ENCODE results near the gene ORAI3. TPM values are rescaled to one million over a fixed set of nuclear protein-coding genes. Genes with fewer than 3 reads are reported as not detected.

The ORAI3 gene
- total and polyA plus RNA-seq, 2 of the 13 experiments (the other 11 are each of a cell fraction or from before 2014, with no cell fraction given), result 11.4 to 32.0 TPM

DNA sequence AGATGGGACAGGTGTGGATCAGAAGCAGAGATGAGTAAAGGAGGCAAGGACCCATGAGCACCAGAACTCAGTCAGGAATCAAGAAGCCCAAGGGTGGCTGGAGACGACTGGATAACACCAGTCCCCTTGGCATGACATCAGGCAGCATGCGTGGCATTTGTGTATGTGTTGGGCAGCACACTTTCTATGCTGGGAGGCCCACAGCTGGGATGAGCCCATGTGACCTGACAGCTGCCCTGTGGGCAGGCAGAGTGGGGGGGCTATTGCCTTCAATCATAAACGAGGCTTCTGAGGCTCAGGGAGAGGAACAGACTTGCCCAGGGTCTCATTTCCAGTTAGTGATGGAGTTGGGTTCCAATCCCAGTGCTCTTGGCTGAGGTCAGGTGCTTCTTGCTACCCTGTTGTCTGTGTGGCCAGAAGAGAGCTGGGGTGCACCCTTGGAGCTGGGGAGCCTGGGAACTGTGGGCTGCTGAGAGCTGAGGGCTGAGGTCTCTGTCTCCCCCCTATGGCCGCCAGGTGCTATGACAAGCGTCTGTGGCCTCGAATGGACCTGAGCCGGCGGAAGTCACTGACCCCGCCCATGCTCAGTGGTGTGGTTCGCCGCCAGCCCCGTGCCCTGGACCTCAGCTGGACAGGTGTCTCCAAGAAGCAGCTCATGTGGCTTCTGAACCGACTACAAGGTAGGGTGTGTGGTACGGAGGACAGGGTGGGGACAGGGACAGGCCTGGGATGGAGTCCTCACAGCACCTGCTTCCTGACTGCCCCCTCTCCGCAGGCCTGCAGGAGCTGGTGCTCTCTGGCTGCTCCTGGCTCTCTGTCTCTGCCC lies 7.1 kb upstream of the ORAI3 start (continued):
- TF ChIP-seq, protein P1, sequence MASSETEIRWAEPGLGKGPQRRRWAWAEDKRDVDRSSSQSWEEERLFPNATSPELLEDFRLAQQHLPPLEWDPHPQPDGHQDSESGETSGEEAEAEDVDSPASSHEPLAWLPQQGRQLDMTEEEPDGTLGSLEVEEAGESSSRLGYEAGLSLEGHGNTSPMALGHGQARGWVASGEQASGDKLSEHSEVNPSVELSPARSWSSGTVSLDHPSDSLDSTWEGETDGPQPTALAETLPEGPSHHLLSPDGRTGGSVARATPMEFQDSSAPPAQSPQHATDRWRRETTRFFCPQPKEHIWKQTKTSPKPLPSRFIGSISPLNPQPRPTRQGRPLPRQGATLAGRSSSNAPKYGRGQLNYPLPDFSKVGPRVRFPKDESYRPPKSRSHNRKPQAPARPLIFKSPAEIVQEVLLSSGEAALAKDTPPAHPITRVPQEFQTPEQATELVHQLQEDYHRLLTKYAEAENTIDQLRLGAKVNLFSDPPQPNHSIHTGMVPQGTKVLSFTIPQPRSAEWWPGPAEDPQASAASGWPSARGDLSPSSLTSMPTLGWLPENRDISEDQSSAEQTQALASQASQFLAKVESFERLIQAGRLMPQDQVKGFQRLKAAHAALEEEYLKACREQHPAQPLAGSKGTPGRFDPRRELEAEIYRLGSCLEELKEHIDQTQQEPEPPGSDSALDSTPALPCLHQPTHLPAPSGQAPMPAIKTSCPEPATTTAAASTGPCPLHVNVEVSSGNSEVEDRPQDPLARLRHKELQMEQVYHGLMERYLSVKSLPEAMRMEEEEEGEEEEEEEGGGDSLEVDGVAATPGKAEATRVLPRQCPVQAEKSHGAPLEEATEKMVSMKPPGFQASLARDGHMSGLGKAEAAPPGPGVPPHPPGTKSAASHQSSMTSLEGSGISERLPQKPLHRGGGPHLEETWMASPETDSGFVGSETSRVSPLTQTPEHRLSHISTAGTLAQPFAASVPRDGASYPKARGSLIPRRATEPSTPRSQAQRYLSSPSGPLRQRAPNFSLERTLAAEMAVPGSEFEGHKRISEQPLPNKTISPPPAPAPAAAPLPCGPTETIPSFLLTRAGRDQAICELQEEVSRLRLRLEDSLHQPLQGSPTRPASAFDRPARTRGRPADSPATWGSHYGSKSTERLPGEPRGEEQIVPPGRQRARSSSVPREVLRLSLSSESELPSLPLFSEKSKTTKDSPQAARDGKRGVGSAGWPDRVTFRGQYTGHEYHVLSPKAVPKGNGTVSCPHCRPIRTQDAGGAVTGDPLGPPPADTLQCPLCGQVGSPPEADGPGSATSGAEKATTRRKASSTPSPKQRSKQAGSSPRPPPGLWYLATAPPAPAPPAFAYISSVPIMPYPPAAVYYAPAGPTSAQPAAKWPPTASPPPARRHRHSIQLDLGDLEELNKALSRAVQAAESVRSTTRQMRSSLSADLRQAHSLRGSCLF (CRISPR knock-in tag; IDR thresholded peaks at IDR 0.05; ENCODE audit: borderline replicate concordance), result no peak
- TF ChIP-seq, protein P2, sequence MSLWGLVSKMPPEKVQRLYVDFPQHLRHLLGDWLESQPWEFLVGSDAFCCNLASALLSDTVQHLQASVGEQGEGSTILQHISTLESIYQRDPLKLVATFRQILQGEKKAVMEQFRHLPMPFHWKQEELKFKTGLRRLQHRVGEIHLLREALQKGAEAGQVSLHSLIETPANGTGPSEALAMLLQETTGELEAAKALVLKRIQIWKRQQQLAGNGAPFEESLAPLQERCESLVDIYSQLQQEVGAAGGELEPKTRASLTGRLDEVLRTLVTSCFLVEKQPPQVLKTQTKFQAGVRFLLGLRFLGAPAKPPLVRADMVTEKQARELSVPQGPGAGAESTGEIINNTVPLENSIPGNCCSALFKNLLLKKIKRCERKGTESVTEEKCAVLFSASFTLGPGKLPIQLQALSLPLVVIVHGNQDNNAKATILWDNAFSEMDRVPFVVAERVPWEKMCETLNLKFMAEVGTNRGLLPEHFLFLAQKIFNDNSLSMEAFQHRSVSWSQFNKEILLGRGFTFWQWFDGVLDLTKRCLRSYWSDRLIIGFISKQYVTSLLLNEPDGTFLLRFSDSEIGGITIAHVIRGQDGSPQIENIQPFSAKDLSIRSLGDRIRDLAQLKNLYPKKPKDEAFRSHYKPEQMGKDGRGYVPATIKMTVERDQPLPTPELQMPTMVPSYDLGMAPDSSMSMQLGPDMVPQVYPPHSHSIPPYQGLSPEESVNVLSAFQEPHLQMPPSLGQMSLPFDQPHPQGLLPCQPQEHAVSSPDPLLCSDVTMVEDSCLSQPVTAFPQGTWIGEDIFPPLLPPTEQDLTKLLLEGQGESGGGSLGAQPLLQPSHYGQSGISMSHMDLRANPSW (CRISPR knock-in tag; IDR thresholded peaks at IDR 0.05; ENCODE audit: borderline replicate concordance), result no peak
- TF ChIP-seq ERF (CRISPR knock-in tag; IDR thresholded peaks at IDR 0.05) (peak; percentile 66; the same call in 1 of the 2 replicates), FOXO1 (CRISPR knock-in tag; IDR thresholded peaks at IDR 0.05) (no peak; the same call in 1 of the 2 replicates), ZNF546 (CRISPR knock-in tag; conservative IDR thresholded peaks at IDR 0.05) (no peak), ATF1 (CRISPR knock-in tag; IDR thresholded peaks at IDR 0.05) (no peak), DR1 (CRISPR knock-in tag; IDR thresholded peaks at IDR 0.05) (no peak; the same call in 1 of the 2 replicates), ATRX (CRISPR knock-in tag; IDR thresholded peaks at IDR 0.05; ENCODE audit: borderline replicate concordance) (no peak), TEAD2 (CRISPR knock-in tag; IDR thresholded peaks at IDR 0.05) (no peak), NR2F1 (CRISPR knock-in tag; IDR thresholded peaks at IDR 0.05) (no peak), GABPA (IDR thresholded peaks at IDR 0.05; ENCODE audit: low read depth, low read length) (no peak), GABPA (CRISPR knock-in tag; IDR thresholded peaks at IDR 0.05; ENCODE audit: low read depth) (peak; percentile 78)
- TF ChIP-seq, protein P3, sequence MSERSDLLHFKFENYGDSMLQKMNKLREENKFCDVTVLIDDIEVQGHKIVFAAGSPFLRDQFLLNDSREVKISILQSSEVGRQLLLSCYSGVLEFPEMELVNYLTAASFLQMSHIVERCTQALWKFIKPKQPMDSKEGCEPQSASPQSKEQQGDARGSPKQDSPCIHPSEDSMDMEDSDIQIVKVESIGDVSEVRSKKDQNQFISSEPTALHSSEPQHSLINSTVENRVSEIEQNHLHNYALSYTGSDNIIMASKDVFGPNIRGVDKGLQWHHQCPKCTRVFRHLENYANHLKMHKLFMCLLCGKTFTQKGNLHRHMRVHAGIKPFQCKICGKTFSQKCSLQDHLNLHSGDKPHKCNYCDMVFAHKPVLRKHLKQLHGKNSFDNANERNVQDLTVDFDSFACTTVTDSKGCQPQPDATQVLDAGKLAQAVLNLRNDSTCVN (CRISPR knock-in tag; IDR thresholded peaks at IDR 0.05; ENCODE audit: borderline replicate concordance), result no peak
- TF ChIP-seq, protein P4, sequence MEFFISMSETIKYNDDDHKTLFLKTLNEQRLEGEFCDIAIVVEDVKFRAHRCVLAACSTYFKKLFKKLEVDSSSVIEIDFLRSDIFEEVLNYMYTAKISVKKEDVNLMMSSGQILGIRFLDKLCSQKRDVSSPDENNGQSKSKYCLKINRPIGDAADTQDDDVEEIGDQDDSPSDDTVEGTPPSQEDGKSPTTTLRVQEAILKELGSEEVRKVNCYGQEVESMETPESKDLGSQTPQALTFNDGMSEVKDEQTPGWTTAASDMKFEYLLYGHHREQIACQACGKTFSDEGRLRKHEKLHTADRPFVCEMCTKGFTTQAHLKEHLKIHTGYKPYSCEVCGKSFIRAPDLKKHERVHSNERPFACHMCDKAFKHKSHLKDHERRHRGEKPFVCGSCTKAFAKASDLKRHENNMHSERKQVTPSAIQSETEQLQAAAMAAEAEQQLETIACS (CRISPR knock-in tag; IDR thresholded peaks at IDR 0.05), result no peak
- TF ChIP-seq, protein P5, sequence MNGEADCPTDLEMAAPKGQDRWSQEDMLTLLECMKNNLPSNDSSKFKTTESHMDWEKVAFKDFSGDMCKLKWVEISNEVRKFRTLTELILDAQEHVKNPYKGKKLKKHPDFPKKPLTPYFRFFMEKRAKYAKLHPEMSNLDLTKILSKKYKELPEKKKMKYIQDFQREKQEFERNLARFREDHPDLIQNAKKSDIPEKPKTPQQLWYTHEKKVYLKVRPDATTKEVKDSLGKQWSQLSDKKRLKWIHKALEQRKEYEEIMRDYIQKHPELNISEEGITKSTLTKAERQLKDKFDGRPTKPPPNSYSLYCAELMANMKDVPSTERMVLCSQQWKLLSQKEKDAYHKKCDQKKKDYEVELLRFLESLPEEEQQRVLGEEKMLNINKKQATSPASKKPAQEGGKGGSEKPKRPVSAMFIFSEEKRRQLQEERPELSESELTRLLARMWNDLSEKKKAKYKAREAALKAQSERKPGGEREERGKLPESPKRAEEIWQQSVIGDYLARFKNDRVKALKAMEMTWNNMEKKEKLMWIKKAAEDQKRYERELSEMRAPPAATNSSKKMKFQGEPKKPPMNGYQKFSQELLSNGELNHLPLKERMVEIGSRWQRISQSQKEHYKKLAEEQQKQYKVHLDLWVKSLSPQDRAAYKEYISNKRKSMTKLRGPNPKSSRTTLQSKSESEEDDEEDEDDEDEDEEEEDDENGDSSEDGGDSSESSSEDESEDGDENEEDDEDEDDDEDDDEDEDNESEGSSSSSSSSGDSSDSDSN (CRISPR knock-in tag; IDR thresholded peaks at IDR 0.05), result no peak; the same call in 1 of the 2 replicates
